ENCODE results near the gene DNMT3A. TPM values are rescaled to one million over a fixed set of nuclear protein-coding genes. Genes with fewer than 3 reads are reported as not detected.

The DNMT3A gene
- total and polyA plus RNA-seq, 2 of the 8 experiments (the other 6 are each of a cell fraction or from before 2014, with no cell fraction given): 33.6 to 178 TPM

DNA sequence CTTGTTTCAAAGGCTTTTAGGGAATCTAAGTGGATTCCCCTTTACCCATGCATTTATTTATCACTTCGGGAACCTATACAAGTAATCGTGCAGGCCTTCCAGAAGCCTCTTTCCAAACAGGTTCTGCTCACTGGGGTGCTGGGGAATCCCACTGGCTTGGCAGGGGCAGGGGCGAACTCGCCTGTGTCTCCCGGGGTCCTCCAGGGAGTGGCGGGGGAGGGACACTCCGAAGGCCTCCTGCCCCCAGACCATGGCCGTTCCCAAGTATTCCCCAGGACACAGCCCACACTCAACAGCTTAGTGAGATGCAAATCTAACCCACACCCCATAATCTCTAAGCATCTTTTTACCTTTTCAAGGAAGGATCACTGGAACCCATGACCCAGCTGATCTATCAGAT lies 6.5 kb downstream of the DNMT3A start:
- no peak overlapping the region for H2BK12ac ChIP-seq (ENCODE audit: low read depth, low read length)
- ChIA-PET POLR2A (ENCODE audit: partially characterized antibody) (no interaction called here), CTCF (ENCODE audit: partially characterized antibody) (interaction anchor here (0.9 to 11.4 kb wide), 5 partner anchors 11 to 58 kb away, joined by 3 to 178 read pairs (median 4); no protein-coding TSS in a partner anchor)
- no peak overlapping the region for H2BK120ac ChIP-seq (replicated peaks; ENCODE audit: low read depth, low read length)
- peaks cover 0 to 4% of the 10 kb centered on the region in 2 experiments; a peak in 1 of 4 replicates for H3K79me2 ChIP-seq (ENCODE audit: control insufficient read depth in 1 of 2, insufficient read depth in 2 of 2, low read length in 2 of 2)
- 62% methylated on average over 7 of the region's 8 CpGs; no CpG with 5 or more reads in 1 of the 2 experiments for WGBS, 2 experiments (ENCODE audit: extremely low coverage in 1 of 2, insufficient coverage in 1 of 2, insufficient read length in 1 of 2, insufficient replicate concordance in 2 of 2, low coverage in 1 of 2, low lambda C conversion rate in 2 of 2, missing lambda C conversion rate in 1 of 2)
- no peak overlapping the region for H3K4me3 ChIP-seq (ENCODE audit: extremely low read depth in 1 of 4, insufficient read depth in 2 of 4, low read depth in 3 of 4, low read length in 4 of 4)
- no peak overlapping the region for H3K18ac ChIP-seq (ENCODE audit: extremely low read depth, low read length)
- peaks cover 6% of the 10 kb centered on the region; the same call in 1 of the 2 replicates for H3K23me2 ChIP-seq (ENCODE audit: low read depth, low read length)
- H2AFZ ChIP-seq (ENCODE audit: low read length): no peak overlapping the region
- peaks cover 0 to 7% (median 2%) of the 10 kb centered on the region in 4 experiments; a peak in 3 of 7 replicates for H3K27me3 ChIP-seq (replicated peaks in 1 of 4; ENCODE audit: control insufficient read depth in 3 of 4, extremely low read depth in 1 of 4, insufficient read depth in 3 of 4, low read length in 3 of 4)
- H4K20me1 ChIP-seq (replicated peaks in 1 of 2; ENCODE audit: control insufficient read depth in 1 of 2, insufficient read depth in 2 of 2, low read length in 2 of 2): peaks cover 3 to 11% of the 10 kb centered on the region in 2 experiments
- H3K4me1 ChIP-seq (replicated peaks in 1 of 4; ENCODE audit: control insufficient read depth in 3 of 4, insufficient read depth in 4 of 4, low read length in 3 of 4): peaks cover 18 to 53% (median 33%) of the 10 kb centered on the region in 4 experiments
- no peak overlapping the region for H3K4ac ChIP-seq (replicated peaks; ENCODE audit: insufficient read length, low read depth, low read length)
- H4K5ac ChIP-seq (ENCODE audit: insufficient read length, low read depth, low read length): no peak overlapping the region
- H4K91ac ChIP-seq (replicated peaks; ENCODE audit: insufficient read length, low read length): no peak overlapping the region
- peaks cover 3% of the 10 kb centered on the region for H3K79me1 ChIP-seq (ENCODE audit: low read depth, low read length)
- H3K4me2 ChIP-seq (ENCODE audit: insufficient read depth in 1 of 2, low read depth in 2 of 2, low read length in 2 of 2): no peak overlapping the region; a peak in 1 of 4 replicates
- H3K36me3 ChIP-seq (ENCODE audit: control insufficient read depth in 2 of 4, insufficient read depth in 4 of 4, low read length in 3 of 4): no peaks in the 10 kb centered on the region
- DNase-seq (ENCODE audit: low read depth in 1 of 2, low spot score in 2 of 2) (no peak), FAIRE-seq (no peak)
- H3K14ac ChIP-seq (ENCODE audit: insufficient read length): no peak overlapping the region
- H2BK15ac ChIP-seq (ENCODE audit: low read length): no peak overlapping the region
- H3K23ac ChIP-seq (ENCODE audit: insufficient read length): no peak overlapping the region
- no peak overlapping the region for H2BK20ac ChIP-seq (ENCODE audit: low read length)
- no peaks in the 10 kb centered on the region for H3K9me3 ChIP-seq (ENCODE audit: insufficient read depth in 2 of 2, low read depth in 1 of 2, low read length in 1 of 2)
- no peak overlapping the region for H3K9ac ChIP-seq (replicated peaks in 1 of 4; ENCODE audit: extremely low read depth in 1 of 4, low read depth in 3 of 4, low read length in 3 of 4)
- H4K8ac ChIP-seq (ENCODE audit: extremely low read depth, insufficient read depth, low read length): no peak overlapping the region
- no peak for TF ChIP-seq RFX5 (IDR thresholded peaks at IDR 0.05; ENCODE audit: borderline replicate concordance, low read depth, low read length)
- no peak for TF ChIP-seq ASH2L (IDR thresholded peaks at IDR 0.05; ENCODE audit: low read length)
- TF ChIP-seq RAD21 (IDR thresholded peaks at IDR 0.05 in 1 of 2, conservative IDR thresholded peaks at IDR 0.05 in 1 of 2; ENCODE audit: low read depth in 2 of 2, low read length in 2 of 2): no peak
- no peak for TF ChIP-seq BCL11A (IDR thresholded peaks at IDR 0.05; ENCODE audit: low read depth in 2 of 2, low read length in 2 of 2)
- TF ChIP-seq, protein P1, sequence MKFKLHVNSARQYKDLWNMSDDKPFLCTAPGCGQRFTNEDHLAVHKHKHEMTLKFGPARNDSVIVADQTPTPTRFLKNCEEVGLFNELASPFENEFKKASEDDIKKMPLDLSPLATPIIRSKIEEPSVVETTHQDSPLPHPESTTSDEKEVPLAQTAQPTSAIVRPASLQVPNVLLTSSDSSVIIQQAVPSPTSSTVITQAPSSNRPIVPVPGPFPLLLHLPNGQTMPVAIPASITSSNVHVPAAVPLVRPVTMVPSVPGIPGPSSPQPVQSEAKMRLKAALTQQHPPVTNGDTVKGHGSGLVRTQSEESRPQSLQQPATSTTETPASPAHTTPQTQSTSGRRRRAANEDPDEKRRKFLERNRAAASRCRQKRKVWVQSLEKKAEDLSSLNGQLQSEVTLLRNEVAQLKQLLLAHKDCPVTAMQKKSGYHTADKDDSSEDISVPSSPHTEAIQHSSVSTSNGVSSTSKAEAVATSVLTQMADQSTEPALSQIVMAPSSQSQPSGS (IDR thresholded peaks at IDR 0.05; ENCODE audit: low read length): no peak
- H3K56ac ChIP-seq (replicated peaks; ENCODE audit: insufficient read length, low read depth, low read length): no peak overlapping the region
- H3K27ac ChIP-seq (ENCODE audit: low read depth, low read length): no peak overlapping the region
- no peak overlapping the region for H2BK5ac ChIP-seq (ENCODE audit: low read depth, low read length)
- H2AK5ac ChIP-seq (ENCODE audit: low read depth, low read length): no peak overlapping the region
